Fibroblast of the aortic adventitia (primary cell): Measurements from ENCODE around the gene ARFIP2. TPM values are rescaled to one million over a fixed set of nuclear protein-coding genes. Genes with fewer than 3 reads are reported as not detected.

Experiments
- DNase-seq: peaks from one replicate; pipeline ENCODE4 v3.0.0-alpha.2; 2010; ENCODE audit warnings: low read depth
- H3K4me3 ChIP-seq: 2 replicates; pipeline ENCODE4 v1.5.1; 2011; ENCODE audit warnings: low read depth, mild to moderate bottlenecking, control low read depth, low read length, moderate library complexity
- CTCF ChIP-seq: IDR thresholded peaks from 2 replicates; pipeline ENCODE4 v1.5.1; 2011; ENCODE audit warnings: mild to moderate bottlenecking, low read length, control low read depth, inconsistent platforms; ENCODE audit not compliant: insufficient read depth
- total RNA-seq: library from RNA; depleted of rRNA; stranded (reverse); fragments of >200 nt; gene quantifications from 2 replicates; pipeline ENCODE4 v1.2.3, GENCODE V29; 2012; ENCODE audit warnings: low replicate concordance

The ARFIP2 gene
- total RNA-seq, 1 donor: 49.1 TPM

- TF ChIP-seq CTCF: no peak
- H3K4me3 ChIP-seq: no peak overlapping the region
- DNase-seq: no peak
Observed at GRCh38 chr11:6448574-6448973, 32.6 kb downstream of the ARFIP2 start.

- TF ChIP-seq CTCF: peak; percentile 89
- DNase-seq: peak; percentile 61
- H3K4me3 ChIP-seq: no peak overlapping the region
Observed at GRCh38 chr11:6443269-6444003, 37.7 kb downstream of the ARFIP2 start.

GRCh38 chr11:6442441-6442840 lies 38.7 kb downstream of the ARFIP2 start:
- H3K4me3 ChIP-seq: no peak overlapping the region
- no peak for DNase-seq
- no peak for TF ChIP-seq CTCF

- no peak for TF ChIP-seq CTCF
- H3K4me3 ChIP-seq: no peak within 1 kb of the TSS
- no peak for DNase-seq
Observed at GRCh38 chr11:6440906-6441358, 40.2 kb downstream of the ARFIP2 start, which contains the start of gene HPX. HPX (minus strand) TSS chr11:6440987; CDS start chr11:6440963, 24 bp downstream.

- H3K4me3 ChIP-seq: no peak overlapping the region
- peak; percentile 70 for DNase-seq
- TF ChIP-seq CTCF: peak; percentile 85
Observed at GRCh38 chr11:6438979-6439571, 42.1 kb downstream of the ARFIP2 start.

- TF ChIP-seq CTCF: no peak
- no peak for DNase-seq
- no peak overlapping the region for H3K4me3 ChIP-seq
Observed at GRCh38 chr11:6437993-6438392, 43.1 kb downstream of the ARFIP2 start.
